Suppressor macrophage (primary cell): ENCODE measurements around the gene AMPD3.

ENCODE experiments used
- DNase-seq, 4 experiments: peaks; one replicate each; pipeline ENCODE4 v3.0.0-alpha.2; 2020 to 2022

The AMPD3 gene

DNA sequence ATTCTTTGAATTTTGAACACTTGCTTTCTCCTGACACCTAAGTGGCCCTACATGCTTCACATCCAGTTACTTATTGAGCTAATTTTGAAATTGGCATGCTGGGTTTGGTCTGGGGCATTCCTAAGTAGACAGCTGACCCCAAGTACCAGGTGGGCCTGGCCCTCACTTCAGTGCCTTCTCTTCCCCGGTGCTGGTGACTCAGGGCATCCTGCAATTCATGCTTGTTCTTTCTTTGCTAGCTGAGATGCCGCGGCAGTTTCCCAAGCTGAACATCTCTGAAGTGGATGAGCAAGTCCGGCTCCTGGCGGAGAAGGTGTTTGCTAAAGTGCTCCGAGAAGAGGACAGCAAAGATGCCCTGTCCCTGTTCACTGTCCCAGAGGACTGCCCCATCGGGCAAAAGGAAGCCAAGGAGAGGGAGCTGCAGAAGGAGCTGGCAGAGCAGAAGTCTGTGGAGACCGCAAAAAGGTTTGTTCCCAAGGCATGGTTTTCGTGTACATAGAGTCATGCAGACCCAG lies 6.3 kb downstream of the AMPD3 start:
- no peak for DNase-seq

GRCh38 chr11:10462746-10463300 lies 7.8 kb downstream of the AMPD3 start:
- no peak for DNase-seq

DNA sequence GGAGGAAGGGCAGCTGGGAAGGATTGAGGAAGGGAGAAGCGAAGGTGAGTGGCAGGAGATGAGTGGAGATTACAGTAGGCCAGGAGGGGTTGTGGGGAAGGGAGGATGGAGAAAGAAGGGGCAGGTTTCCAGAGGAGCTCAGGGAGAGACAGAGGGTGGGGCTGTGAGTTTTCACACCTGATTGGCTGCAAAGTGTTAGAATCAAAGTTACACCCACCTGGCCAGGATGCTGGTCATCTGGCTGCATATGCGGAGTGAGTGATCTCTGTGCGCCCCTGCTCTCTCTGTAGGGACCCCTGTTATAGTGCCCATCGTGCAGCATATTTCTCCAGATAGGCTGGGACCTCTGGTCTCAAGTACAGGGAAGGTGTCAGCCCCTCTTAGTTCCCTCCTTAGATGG lies 18.3 kb downstream of the AMPD3 start:
- DNase-seq = no peak

DNA sequence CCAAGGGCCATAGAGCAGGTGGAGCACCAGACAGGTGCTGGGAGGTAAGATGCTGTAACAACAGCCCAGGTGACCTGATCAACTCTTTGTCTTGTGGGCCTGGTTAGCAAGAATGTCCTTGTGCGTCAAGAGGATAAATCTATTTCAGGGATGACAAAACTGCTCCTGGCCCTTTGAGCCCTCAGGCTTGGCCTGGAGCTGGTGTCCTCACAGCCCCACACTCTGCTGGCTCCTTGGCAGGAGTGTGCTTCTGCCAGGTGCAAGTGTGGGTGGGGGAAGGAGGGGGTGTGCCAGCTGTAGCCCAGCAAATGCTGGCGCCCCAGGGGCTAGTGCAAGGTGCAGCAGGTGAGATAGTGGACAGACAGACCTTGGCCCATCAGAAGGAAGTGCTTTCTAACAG lies 19.5 kb downstream of the AMPD3 start:
- DNase-seq = no peak

- no peak for DNase-seq
These were observed 21.3 kb downstream of the AMPD3 start for GRCh38 chr11:10476342-10476741.

- peak in 3 of 4 experiments; percentile 29 to 44 (median 31) for DNase-seq
These were observed 22.0 kb downstream of the AMPD3 start for GRCh38 chr11:10476927-10477689.

- no peak for DNase-seq
These were observed 22.6 kb downstream of the AMPD3 start for GRCh38 chr11:10477690-10478046.

GRCh38 chr11:10478066-10478465 lies 23.0 kb downstream of the AMPD3 start:
- DNase-seq = no peak

DNA sequence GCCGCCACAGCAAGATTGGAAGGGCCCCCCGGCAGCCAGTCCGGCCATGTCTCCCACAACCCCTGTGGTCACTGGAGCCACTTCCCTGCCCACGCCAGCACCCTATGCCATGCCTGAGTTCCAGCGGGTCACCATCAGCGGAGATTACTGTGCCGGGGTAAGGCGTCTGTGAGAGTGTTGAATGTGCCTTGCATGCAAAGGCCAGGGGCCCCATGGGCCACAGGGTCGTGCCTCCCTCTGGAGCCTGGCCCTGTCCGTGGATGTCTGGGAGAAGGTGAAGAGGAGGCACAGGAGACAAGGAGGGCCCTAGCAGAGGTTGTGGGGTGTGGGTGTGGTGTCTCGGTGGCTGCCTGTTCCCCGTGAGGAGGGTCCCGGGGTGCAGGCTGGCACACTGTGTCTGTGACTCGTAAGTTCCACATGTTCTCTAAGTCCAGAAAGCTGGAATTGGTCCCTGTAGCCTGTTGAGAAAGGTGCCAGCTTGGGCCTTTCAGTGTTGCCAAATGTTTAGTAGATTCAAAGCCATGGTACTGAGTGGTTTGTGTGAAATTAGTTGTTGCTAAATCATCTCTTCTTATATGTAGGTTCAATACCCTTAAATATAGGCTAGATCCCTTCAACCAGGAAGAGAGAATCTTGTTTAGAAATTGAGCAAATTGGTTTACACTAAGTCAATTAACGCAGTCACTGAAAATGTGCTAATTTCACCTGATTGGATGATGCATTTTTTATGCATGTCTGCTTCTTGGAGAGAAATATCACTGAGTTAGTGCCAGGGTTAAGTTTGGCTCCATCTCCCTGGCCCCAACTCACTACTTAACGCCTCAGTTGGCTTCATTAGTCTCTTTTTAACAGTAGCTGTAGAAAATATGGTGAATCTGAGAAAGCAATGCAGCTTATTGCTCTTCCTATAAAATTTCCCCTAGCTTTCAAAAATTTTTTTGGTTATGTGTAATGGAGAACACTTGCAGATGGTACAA lies 23.8 kb downstream of the AMPD3 start:
- no peak for DNase-seq

GRCh38 chr11:10480026-10480425 lies 25.0 kb downstream of the AMPD3 start:
- DNase-seq = no peak

DNA sequence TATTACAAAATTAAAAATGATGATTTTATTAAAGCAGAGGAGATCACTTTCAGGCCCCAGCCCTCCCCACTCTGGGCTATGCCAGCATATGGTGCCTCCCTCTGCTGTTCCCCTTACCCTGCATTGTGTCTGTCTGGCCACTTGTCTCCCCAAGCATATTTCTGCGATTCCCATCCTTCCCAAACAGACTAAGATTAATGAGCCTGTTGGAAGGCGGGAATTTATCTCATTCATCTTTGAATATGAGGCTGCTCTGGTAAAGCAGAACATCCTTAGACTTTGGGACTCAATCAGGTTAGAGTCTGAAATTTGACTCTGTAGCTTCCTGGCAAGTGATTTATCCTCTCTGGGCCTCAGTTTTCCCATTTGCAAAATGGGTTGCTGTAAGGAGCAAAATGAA lies 25.7 kb downstream of the AMPD3 start:
- DNase-seq = no peak

DNA sequence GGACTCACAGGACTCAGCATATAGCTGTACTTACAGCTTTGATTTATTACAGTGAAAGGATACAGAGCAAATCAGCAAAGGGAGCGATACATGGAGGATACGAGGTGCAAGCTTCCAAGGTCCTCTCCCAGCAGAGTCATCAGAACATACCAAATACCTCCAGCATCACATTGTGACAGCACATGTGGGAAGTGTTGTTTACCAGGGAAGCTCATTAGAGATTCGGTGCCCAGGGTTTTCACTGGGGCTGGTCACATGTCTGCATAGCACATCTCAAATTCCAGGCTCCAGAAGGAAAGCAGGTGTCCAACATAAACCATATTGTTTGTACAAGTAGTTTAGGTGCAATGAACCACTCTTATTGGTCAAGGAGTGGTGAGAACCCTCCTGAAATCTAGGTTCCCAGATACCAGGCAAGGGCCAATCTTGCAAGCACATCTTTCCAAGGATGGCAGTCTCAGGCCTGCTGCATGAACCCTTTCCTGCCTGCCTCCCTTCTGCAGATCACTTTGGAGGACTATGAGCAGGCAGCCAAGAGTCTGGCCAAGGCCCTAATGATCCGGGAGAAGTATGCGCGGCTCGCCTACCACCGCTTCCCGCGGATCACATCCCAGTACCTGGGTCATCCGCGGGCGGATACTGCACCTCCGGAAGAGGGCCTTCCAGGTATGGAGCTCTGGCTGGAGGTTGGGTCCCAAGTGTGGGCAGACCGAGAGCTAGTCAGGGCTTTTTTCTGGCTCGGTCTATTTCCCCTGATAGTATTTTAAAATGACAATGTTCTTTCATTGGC lies 26.7 kb downstream of the AMPD3 start:
- no peak for DNase-seq

- DNase-seq = no peak
These were observed 28.1 kb downstream of the AMPD3 start for GRCh38 chr11:10483174-10483573.

GRCh38 chr11:10483584-10483983 lies 28.5 kb downstream of the AMPD3 start:
- no peak for DNase-seq

DNA sequence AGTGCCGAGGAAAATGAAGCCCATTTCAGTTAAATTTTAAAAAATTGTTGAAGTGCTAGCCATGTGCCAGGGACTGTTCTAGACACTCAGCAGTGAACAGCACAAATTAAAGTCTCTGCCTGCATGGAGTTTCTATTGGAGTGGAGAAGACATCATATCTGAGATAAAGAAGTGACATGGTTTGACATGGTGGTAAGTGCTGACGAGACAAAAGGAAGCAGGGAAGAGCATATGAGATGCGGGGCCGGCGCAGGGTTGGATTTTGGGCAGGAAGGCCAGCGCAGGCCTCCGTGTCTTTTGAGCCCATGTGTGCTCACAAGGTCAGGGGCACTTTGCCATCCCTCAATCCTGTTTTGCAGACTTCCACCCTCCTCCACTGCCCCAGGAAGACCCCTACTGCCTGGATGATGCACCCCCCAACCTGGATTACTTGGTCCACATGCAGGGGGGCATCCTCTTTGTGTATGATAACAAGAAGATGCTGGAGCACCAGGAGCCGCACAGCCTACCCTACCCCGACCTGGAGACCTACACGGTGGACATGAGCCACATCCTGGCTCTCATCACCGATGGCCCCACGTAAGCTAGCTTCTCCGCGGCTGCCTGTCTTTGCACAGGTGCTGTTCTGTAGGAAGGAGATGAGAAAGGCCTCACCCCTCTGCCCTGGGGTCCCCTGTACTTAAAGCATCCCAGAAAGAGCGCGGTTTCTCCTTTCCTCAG lies 29.6 kb downstream of the AMPD3 start:
- no peak for DNase-seq

DNA sequence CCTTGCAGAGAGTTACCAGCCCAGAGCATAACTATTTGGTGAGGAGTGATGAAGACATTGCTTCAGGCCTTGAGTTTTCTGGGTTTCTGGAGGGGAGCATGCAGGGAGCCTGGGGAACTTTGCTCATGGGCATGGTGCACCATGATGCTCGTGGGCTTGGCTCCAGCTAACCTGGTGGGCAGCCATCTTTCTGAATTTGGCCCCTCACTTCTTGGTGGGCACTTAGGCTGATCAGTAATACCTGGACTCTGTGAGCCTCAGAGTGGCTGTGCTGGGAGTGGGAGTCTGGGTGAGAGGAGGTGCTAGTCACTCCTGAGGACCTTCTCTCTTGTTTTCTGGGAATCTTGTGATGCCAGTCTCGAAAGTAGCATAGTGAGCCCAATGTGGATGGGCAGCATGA lies 30.6 kb downstream of the AMPD3 start:
- DNase-seq = no peak

DNA sequence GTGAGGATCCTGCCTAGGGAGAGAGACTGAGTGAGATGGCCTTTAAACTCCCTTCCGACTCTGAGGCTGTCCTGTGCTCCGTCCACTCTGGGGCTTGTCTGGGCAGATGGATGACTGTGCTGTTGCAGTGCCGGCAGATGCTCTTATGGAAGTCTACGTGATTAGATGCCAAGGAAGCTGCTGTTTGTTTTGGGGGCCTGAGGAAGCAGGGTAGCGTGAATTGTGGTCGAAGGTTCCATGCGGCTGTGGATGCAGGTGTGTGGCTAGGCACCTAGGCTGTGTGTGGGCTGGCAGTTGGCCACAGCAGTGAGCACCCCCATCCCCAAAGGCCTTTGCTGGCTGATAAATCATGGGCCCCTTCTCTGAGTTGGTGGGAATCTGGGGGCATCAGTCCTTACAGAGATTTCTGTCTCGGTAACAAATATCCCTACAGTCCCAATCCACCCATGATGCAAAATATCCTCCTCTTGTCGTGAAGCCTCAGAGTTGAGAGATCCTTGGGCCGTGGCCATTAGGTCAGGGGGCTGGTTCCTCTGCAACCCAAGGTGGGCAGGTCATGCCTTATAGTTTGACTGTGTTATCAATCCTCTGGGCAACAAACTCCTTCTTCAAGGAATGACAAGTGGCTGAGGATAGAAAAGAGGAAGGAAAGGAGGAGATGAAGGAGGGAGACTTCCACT lies 31.2 kb downstream of the AMPD3 start:
- no peak for DNase-seq

DNA sequence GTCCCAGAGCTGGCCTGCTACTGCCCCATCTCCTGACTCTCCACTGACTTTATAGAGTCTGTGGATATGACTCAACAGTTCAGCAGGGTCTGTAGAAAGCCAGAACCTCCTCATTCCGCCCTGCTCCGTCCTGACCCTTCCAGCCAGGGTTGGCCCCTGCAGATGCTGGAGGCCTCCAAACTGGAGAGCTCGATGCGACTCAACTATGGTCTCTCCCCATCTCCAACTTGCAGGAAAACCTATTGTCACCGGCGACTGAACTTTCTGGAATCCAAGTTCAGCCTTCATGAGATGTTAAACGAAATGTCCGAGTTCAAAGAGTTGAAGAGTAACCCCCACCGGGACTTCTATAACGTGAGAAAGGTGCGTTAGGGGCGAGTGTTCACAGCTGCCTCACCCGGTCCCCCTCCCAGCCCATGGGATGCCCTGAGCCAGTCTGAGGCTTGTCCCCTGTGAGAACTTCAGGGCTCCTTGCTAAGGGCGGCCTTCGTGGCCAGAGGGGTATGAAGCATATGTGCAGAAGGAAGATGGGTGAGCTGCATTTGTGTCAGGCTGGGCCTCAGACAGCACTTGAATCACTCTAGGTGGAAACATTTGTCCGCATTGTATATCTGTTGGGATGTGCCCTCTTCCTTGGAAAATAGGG lies 32.1 kb downstream of the AMPD3 start:
- DNase-seq = no peak

DNA sequence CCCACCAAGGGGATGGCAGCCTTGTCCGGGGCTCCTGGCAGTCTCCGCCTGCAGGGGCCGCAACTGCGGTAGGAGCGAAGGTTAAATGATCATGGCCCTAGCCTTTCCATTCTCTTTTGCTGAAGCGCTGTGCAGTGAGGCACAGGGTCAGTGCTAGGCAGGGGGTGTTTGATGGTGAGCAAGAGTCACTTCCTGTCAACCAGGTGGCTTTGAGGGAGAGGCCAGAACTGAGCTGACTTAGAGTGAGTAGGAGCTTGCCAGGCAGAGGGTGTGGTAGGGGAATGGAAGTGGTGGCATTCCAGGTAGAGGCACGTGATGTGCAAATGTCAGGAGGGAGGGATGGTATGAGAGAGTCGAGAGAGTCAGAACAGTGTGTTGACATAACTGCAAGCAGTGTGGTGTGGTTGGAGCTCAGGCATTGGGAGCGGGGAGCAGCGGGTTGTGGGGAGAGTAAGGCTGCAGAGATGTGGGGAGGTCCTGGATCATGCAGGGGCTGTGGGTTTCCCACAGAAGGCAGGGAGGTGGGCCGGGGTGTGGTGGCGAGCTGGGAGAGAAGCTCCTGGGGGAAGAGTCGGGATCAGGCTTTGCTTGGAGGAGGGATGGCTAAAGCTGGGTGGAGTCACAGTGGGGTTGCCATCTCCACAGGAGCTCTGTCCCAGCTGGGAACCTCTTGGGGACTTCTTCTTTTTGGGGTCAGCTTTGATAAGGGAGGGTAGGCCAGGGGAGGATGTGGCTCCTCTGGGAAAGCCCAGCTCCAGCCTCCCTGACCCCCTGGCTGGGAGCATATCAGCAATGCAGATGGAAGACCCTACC lies 33.3 kb downstream of the AMPD3 start:
- DNase-seq = no peak
